GM04504 (cell line): ENCODE measurements around the gene MGAT5.
"Not testable (repeated sequence)": the region's sequence is repeated elsewhere in the genome, so short reads cannot be mapped to it uniquely, and the experiment has no call there.

Source experiments
- DNase-seq: peaks from one replicate; pipeline ENCODE4 v3.0.0-alpha.2; 2012; ENCODE audit warnings: low read depth

MGAT5 gene

DNA sequence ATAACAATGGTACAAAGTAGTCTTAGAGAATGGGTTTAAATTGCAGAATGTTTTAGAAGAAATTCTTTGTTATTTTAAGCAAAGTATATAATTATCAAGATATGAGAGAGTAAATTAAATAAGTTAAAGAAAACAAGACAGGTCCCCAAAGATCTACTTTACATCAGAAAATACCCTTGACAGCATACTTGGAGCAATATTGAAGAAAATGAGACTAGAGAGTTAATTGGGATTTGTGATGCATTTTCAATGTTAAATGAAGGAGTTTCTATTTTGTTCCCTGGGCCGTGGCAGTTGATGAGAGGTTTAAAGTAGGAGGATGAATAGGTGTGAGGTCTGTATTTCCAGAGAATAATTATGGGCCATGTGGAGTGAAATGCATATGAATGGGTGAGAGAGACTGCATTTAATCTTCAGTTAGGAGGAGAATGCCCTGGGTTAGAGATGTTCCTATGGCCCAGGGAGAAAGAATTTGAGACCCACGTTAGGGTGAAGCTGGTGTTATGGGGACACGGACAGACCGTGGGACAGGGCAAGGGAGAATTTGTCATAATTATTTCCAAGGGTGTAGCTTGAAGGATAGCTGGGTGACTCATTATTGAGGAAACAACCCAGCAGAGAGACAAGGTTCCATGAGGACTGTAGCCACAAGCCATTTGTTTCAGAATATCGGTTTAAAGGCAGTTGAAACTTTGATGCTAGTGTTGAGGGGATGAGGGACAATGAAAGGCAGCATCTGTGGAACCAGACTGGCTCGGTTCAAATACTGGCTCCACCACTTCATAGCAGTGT, 22.7 kb downstream of the MGAT5 start:
- no peak for DNase-seq

DNA sequence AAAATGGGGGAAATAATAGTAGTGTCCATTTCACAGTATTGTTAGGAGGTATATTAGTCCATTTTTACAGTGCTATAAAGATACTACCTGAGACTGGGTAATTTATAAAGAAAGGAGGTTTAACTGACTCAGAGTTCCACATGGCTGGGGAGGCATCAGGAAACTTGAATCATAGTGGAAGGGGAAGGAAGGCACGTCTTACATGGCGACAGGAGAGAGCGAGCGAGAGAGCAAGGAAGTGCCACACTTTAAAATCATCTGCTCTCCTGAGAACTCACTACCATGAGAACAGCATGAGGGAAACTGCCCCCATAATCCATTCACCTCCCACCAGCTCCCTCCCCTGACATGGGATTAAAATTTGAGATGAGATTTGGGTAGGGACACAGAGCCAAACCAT, 23.4 kb downstream of the MGAT5 start:
- DNase-seq = no peak

- no peak for DNase-seq
Observed at GRCh38 chr2:134278553-134278952, 24.7 kb downstream of the MGAT5 start.

GRCh38 chr2:134279417-134279816, 25.5 kb downstream of the MGAT5 start:
- DNase-seq = no peak

- no peak for DNase-seq
Observed at GRCh38 chr2:134280231-134280630, 26.4 kb downstream of the MGAT5 start.

DNA sequence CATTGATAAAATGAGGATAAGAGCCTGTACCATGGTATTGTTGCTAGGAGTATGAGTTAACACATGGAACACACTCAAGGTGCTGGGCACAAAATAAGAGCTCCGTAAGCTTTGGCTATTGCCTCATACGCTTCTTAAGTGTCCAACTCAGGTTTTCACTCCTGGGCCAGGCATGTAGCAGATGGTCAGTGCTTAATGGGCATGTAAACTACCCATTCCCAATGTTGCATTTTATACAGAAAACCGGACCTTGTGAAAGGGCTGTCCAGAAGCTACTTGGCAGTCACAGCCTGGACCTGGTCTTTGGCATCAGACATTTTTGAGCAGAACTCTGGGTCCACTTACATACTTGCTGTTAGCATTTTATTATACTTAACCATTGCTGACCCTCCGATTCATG, 26.9 kb downstream of the MGAT5 start:
- DNase-seq = no peak

GRCh38 chr2:134281815-134282419, 28.0 kb downstream of the MGAT5 start:
- no peak for DNase-seq

DNA sequence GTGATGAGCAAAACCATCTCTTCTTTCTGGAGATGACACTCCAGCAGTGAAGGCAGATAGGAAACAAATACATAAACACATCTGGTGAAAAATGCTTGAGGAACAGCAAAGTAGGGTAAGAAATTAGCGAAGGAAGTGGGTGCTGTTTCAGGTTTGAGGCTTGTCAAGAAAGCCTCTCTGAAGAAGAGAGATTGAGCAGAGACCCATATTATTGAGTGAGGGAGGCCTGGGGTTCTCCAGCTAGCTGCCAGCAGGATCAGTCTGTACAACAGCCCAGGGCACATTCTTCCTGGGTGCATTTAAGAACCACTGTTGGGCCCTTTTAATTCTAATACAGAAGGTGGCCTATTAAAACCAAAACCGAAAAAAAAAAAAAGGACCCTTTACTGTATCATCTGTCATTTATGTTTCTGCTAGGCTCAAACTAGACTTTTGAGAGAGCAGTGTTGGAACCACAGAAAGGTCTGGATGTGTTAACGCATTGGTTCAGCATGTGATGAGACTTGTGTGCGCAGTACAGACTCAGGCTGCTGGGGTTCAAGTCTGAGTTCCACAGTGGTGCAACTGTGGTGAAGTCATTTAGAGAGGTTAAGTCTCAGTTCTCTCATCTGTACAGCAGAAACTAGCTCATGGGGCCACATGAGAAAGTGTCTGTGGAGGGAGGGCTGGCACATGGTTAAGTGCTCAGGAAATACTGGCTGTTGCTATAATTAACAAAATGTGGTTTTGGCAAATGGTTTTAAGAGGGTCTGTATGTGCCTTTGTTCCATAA, 28.9 kb downstream of the MGAT5 start:
- no peak for DNase-seq

- DNase-seq = no peak
Observed at GRCh38 chr2:134283661-134284060, 29.8 kb downstream of the MGAT5 start.

DNA sequence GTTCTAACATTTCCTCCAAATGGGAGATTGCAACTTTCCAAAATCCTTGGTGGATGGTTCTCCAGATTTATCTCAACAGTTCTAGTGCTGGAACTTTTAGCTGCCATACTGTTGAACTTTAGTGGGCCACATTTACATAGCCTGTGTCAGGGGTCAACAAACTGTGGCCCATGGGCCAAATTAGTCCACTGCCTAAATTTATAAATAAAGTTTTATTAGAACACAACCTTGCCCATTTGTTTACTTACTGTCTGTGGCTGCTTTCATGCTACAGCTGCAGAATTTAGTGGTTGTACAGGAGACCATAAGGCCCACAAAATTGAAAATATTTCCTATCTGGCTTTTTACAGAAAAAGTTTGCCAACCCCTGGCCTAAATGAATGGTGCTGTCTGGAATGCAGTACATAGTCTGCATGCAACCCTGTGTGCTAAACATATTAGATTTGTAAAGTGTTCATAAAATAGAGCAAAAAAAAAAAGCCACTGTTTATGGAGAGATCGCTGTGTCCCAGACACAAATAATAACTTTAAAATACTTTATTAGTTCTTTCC, 30.3 kb downstream of the MGAT5 start:
- no peak for DNase-seq

DNA sequence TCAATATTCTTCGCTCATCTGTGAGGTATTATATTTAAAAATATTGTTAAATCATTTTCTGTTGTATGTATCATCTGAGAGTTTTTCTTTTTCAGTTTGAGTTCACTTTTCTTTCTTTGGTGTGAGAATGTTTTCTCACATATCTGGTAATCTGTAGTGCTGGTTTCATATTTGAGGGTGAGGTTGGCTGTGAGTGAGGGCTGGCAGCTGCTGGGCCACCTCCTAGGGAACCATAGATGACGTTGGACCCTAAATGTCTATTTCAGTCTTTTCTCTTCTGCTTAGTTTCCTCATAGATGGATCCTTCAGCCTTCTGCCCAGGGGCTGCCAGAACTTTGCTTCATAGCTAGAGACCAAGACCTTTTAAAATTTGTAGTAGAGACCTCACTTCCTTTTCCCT, 33.5 kb downstream of the MGAT5 start:
- no peak for DNase-seq

DNA sequence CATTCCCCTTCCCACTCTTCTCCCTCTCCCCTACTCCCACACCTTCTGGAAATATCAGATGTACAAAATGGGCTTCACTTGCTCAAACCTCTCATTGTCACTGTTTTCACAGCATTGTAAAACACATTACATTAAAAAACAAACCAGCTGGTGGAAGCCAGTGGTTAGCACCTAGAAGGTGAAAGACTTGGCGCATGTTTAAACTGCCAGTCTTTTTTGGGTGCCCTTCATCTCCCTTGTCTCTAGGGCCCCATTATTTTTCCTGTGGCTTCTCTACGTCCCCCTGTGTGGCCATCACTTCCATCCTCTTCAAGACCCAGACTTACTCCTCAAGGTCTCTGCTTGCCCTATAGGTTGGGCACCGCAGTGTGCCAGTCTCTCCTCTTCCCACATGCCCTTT, 34.9 kb downstream of the MGAT5 start:
- no peak for DNase-seq

DNA sequence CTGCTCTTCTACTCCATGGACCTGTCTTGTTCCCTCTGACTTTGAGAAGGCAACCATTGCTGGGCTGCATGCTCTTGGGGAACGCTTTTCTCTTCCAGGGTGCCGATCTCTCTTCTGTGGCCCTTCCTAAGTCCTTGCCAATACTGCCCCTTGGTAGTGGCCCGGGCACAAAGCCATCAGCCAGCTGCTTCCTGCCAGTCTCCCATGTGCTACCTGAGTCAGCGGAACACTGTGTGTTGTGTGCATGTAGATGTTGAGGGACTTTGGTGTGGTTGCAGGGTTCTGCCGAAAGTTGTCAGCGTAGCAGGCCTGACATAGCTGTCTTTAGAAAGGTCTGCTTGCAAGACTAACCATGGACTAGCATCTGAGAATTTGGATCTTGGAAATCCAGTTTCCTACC, 35.4 kb downstream of the MGAT5 start:
- DNase-seq = no peak

- DNase-seq = no peak
Observed at GRCh38 chr2:134290358-134290757, 36.5 kb downstream of the MGAT5 start.

DNA sequence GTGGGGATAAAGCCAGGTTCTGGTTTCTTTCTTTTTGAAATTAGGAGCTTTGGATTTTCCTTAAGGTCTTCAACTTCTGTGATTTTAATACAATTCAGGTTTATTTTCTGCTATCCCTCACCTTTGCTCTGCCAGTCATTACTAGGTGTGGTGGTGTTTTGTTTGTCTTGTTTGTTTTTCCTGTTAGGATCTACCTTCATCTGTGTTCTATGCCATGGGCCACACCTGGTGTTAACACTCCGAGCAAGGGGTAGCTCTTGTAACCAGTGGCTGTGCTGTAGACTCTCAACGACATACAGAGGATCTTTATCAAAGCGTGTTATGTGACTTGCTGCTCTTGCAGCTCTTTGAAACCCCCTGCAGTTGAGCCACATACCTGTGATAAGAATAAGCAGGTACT, 38.6 kb downstream of the MGAT5 start:
- DNase-seq = no peak

- DNase-seq = no peak
Observed at GRCh38 chr2:134293719-134294537, 40.1 kb downstream of the MGAT5 start.

DNA sequence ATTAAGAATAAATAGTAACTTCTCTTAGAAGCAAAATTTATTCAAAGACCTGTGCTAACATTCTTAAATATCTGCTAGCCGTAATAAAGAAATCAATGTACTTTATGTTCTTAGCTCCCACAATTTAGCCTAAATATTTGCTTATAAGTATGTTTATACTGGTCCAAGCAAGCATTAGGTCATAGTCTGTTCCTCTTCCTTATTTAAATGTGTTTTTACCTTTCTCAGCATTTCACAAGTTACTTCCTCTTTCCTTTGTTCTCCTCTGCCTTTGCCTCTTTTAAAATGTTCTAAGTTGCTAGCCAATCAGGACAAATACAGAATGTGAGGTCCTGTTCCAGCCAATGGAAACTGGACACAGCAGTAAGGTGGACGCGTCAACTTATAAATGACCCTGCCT, 40.7 kb downstream of the MGAT5 start:
- not testable (repeated sequence) for DNase-seq

GRCh38 chr2:134295441-134295840, 41.6 kb downstream of the MGAT5 start:
- no peak for DNase-seq

DNA sequence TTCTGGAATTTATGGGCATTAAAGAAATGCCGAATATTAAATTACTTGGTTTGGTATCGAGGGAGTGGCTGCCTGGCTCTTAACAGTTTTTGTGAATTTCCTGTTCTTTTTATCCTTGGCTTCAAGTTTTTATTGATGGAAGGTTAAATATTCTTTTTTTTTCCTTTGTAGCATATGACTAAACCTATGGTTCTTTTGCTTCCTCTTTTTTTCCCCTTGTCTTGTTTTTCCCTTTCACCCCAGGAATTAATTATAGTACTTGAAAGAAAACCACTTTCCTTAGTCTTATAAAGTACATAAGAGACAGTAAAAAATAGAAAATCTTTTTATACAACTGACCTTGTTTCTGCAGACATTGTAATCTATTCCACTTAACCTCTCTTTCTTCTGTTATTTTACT, 42.4 kb downstream of the MGAT5 start:
- no peak for DNase-seq

DNA sequence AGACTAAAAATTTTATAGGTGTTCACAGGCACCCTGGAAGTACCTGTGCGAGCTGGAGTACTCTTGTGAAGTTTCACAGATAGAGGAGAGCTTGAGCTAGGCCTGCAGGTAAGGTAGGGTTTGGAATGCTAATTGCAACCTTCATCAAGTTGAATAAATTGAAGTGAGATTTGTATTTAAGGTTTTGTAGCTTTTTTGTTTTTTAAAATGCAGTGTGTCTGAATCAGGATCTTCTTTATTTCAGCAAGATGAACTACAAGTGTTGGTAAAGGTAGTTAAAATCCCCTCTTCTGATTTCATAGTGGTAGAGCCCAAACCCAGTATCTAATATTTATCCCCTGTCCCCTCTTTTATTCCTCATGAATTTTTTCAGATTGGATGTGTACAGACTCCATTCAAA, 45.5 kb downstream of the MGAT5 start:
- DNase-seq = no peak

DNA sequence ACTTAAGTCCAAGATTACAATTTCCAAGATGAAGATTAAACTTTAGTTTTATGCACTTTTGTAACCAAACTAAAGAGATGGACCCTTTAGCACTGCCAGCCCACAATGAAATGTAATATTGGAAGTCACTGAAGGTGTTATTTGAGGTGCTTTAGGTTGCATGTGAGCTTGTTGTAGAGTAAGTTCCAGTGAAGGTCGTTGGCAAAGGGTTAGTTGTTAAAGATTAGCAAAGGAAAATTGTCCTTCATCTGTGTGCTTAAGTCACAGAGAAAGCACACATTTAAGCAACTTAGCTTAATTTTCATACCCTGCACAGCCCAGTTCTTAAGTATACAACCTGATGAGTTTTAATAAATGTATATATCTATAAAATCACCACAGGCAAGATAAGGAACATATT, 46.7 kb downstream of the MGAT5 start:
- no peak for DNase-seq
